Measurements from ENCODE around the gene ACADM.
"Not testable (repeated sequence)": the region's sequence is repeated elsewhere in the genome, so short reads cannot be mapped to it uniquely, and the experiment has no call there.

Gene ACADM

DNA sequence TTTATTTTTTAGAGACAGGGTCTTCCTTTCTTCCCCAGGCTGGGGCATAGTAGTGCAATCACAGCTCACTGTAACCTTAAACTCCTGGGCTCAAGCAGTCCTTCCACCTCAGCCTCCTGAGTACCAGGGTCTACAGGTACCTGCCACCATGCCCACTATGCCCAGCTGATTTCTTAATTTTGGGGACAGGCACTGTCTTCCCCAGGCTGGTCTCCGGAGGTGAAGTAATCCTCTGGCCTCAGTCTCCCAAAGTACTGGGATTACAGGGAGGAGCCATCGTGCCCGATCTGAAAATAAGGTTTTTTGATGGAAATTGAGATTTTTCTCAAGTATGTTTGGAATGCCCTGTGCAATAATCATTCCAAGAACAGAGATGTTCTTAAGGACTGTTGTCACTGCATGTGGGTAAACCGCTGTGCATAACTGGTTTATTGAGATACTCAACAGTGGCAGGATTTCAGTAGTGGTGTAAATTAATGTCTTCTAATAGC lies 71.2 kb downstream of the ACADM start:
- no peak for DNase-seq (ENCODE audit: low read depth)

DNA sequence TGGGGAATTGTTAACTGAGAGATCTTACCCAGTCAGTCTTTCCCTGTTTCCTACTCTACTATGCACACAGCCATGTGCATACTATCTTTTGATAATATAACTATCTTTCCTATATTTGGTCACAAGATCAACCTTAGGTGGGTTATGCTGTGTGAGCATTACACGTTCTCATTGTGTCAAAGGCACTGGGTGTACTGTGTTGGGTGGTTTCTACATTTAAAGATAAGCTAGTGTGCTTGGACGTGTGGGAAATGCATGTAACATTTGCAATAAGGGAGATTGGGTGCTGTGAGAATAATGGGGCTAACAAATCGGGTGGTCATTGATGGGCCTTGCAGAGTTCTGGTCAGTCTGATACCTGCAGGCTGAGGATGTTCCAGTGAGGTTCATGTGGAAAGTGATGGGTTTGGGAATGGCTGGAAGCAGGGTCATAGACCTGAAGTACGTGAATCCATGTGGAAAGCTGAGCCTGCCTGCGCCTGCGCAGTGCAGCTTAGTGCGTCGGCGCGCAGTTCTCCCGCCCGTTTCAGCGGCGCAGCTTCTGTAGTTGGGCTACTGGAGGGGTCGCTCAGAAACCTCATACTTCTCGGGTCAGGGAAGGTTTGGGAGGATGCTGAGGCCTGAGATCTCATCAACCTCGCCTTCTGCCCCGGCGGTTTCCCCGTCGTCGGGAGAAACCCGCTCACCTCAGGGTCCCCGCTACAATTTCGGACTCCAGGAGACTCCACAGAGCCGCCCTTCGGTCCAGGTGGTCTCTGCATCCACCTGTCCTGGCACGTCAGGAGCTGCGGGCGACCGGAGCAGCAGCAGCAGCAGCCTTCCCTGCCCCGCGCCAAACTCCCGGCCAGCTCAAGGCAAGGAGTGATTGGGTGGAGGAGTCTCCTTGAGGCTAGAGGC lies 72.1 kb downstream of the ACADM start, which contains the start of gene MSH4:
Gene MSH4 (plus strand): TSS at position 507 of the 897 bp plus-strand sequence. CDS start 104 bp downstream, at position 611.
- DNase-seq (ENCODE audit: low read depth): no peak

GRCh38 chr1:75797273-75797588 lies 72.7 kb downstream of the ACADM start:
- no peak for DNase-seq (ENCODE audit: low read depth)

DNA sequence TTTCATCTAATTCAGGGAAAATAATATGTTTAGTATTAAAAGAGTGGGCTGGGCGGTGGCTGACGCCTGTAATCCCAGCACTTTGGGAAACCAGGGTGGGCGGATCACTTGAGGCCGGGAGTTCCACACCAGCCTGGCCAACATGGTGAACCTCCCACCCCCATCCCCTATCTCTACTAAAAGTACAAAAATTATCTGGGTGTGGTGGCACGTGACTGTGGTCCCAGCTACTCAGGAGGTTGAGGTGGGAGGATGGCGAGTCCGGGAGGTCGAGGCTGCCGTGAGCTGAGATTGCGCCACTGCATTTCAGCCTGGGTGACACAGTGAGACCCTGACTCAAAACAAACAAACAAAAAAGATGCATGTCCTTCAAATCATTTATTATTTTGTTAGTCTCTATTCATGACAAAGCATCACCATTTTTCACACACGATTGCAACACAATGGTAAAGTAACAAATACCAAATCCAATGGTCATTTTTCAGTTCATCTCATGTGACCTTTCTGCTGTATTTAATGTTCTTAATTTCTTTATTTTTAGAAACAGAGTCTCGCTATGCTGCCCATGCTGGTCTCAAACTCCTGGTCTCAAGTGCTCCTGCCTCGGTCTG lies 73.2 kb downstream of the ACADM start:
- no peak for DNase-seq (ENCODE audit: low read depth)

- not testable (repeated sequence) for DNase-seq (ENCODE audit: low read depth)
These were observed 77.0 kb downstream of the ACADM start for GRCh38 chr1:75801480-75801879.

- no peak for DNase-seq (ENCODE audit: low read depth)
These were observed 84.4 kb downstream of the ACADM start for GRCh38 chr1:75808921-75809320.

GRCh38 chr1:75810113-75810512 lies 85.6 kb downstream of the ACADM start:
- not testable (repeated sequence) for DNase-seq (ENCODE audit: low read depth)

- no peak for DNase-seq (ENCODE audit: low read depth)
These were observed 86.9 kb downstream of the ACADM start for GRCh38 chr1:75811211-75811981.

DNA sequence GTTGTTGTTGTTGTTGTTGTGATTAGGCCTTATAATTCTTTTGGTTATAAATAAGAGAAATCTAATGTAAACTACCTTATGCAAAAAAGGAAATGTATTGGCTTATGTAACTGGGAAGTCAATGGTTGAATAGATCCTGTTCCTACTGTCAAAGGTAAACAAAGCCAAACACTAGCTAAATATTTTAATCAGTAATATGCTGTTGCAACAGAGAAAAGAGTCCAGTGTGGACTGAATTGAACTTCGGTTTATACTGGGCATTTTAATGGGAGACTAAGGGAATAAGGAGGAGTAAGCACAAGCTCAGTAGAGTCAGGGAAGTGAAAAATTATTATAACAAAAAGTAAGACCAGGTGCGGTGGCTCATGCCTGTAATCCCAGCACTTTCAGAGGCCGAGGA lies 87.6 kb downstream of the ACADM start:
- no peak for DNase-seq (ENCODE audit: low read depth)
